Activated CD8-positive, alpha-beta memory T cell treated with anti-CD3 and anti-CD28 coated beads, Interleukin-2, amount 50 U/mL, for 1 hour (primary cell): Measurements from ENCODE around the gene SLC34A3.

Source experiments
- DNase-seq: peaks from one replicate; pipeline ENCODE4 v3.0.0-alpha.2; 2020; ENCODE audit errors: extremely low read depth

The SLC34A3 gene

GRCh38 chr9:137230705-137231371 lies at the start of gene SLC34A3:
SLC34A3 (plus strand) TSS chr9:137230901; CDS start chr9:137231703, 802 bp downstream.
- DNase-seq = no peak

- no peak for DNase-seq
These were observed 49.0 kb upstream of the SLC34A3 start for GRCh38 chr9:137181680-137182079.

GRCh38 chr9:137182836-137183235 lies 47.9 kb upstream of the SLC34A3 start:
- DNase-seq = no peak

GRCh38 chr9:137183980-137184595 lies 46.6 kb upstream of the SLC34A3 start:
- DNase-seq = no peak

GRCh38 chr9:137184881-137185660 lies 45.6 kb upstream of the SLC34A3 start:
- DNase-seq = no peak

GRCh38 chr9:137185921-137186320 lies 44.8 kb upstream of the SLC34A3 start:
- DNase-seq = no peak

GRCh38 chr9:137186385-137186784 lies 44.3 kb upstream of the SLC34A3 start:
- DNase-seq = no peak

GRCh38 chr9:137187386-137187785 lies 43.3 kb upstream of the SLC34A3 start:
- DNase-seq = no peak

GRCh38 chr9:137188086-137188489 lies 42.6 kb upstream of the SLC34A3 start:
- no peak for DNase-seq

- DNase-seq = peak; percentile 62
These were observed 42.0 kb upstream of the SLC34A3 start, which contains the start of the genes ANAPC2 and SSNA1 for GRCh38 chr9:137188490-137189296. ANAPC2 (minus strand) TSS chr9:137188560; CDS start chr9:137188532, 28 bp downstream. SSNA1 (plus strand) TSS chr9:137188676; CDS start chr9:137188727, 51 bp downstream.

- DNase-seq = no peak
These were observed 41.1 kb upstream of the SLC34A3 start for GRCh38 chr9:137189297-137190295.

- no peak for DNase-seq
These were observed 40.3 kb upstream of the SLC34A3 start for GRCh38 chr9:137190315-137190856.

- no peak for DNase-seq
These were observed 39.5 kb upstream of the SLC34A3 start for GRCh38 chr9:137191245-137191644.

- no peak for DNase-seq
These were observed 38.8 kb upstream of the SLC34A3 start for GRCh38 chr9:137191691-137192447.

- no peak for DNase-seq
These were observed 38.3 kb upstream of the SLC34A3 start for GRCh38 chr9:137192448-137192780.

- DNase-seq = no peak
These were observed 37.8 kb upstream of the SLC34A3 start for GRCh38 chr9:137192859-137193258.

- DNase-seq = no peak
These were observed 36.9 kb upstream of the SLC34A3 start for GRCh38 chr9:137193771-137194170.

GRCh38 chr9:137194388-137194787 lies 36.3 kb upstream of the SLC34A3 start:
- no peak for DNase-seq

- no peak for DNase-seq
These were observed 35.8 kb upstream of the SLC34A3 start for GRCh38 chr9:137194909-137195308.
